Measurements from ENCODE around the gene PRPH2.
"Not testable (repeated sequence)": the region's sequence is repeated elsewhere in the genome, so short reads cannot be mapped to it uniquely, and the experiment has no call there.

PRPH2 gene

DNA sequence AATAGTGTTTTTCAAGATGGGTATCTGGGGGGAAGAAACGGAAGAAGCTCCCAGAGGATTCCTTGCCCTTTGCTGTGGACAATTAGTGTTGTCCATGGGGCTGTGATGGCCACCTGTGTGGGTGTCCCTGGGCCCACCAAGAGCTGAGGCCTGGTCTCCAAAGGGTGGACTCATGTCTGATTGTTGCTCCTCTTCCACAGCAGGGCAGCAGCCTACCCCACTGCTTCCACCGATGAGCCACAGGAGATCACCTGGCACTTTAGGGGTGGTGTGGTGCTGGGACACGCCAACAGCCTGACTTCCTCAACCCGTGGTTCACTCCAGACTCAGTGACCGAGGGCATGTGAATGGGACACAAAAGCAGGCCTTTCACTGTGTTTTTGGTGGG, 25.1 kb downstream of the PRPH2 start:
- no peak for DNase-seq

DNA sequence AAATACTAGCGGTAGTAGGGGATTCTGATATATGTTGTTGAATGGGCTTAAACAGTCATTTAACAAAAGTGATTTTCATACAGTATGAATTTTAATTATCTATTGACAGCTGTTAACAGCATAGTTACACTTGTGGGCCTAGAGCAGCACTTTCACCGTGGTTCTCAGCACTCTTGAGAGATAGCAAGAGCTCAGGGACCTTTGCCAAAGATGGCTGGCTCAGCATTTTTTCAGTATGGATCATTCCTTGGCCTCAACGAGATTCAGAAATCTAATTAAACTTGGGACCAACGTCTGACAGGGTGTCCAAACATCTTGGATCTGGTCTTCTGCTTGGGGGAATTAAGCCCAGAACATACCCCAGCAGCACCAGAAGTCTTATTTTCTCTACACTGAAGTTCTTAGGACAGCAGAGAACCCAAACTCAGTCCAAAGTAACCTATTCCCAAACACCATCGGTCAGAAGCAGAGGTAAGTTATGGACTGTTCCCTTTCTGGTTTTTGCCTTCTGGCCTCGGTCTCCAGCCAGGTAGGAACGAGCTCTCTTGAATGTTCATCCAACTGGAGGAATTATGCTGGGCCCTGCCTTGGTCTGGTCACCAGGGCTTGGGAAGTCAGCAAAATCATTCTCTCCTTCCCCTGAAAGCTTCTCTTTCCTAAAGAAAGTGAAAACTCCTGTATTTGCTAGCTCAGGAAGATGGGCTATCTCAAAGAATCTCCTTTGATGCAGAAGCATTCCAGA, 25.7 kb downstream of the PRPH2 start:
- DNase-seq, result no peak

DNA sequence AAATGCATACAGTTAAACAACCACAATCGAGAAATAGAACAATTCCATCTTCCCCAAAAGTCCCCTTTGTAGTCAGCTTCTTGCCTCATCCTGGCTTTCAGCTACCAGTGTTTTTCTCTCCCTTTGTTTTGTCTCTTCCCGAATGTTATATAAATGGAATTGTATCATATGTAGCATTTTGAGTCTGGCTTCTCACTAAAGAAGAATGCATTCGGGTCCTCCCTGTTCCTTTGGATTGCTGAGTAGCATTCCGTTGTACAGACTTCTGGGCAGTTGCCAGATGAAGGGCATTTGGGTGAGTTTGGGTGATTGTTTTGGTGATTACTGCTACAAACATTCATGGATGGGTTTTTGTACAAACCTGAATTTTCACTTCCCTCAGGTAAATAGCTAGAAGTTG, 27.8 kb downstream of the PRPH2 start:
- DNase-seq, result no peak

DNA sequence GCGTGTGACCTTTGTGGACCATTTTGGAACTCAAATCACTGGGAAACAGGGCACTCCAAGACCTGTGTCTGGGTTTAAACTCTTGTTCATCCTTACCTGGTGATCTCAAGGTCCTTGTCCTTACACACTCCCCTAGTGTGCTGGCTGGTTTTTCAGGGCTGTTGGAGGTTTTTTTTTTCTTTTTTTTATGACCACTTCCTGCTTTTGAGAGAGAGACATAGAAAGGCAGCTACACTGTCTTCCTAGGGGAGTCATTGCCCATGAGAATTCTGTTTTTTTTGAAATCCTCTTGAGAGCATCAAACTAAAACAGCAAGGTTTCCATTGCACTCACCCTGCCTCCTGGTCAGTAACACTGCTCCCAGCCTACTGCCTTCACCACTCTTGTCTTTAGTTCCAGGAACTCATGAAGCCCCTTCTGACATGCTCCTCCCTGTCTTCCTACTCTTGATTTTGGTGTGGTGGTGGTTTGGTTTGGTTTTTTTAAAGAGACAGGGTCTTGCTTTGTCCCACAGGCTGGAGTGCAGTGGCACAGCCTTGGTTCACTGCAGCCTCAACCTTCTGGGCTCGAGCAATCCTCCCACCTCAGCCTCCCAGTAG, 28.6 kb downstream of the PRPH2 start:
- no peak for DNase-seq

DNA sequence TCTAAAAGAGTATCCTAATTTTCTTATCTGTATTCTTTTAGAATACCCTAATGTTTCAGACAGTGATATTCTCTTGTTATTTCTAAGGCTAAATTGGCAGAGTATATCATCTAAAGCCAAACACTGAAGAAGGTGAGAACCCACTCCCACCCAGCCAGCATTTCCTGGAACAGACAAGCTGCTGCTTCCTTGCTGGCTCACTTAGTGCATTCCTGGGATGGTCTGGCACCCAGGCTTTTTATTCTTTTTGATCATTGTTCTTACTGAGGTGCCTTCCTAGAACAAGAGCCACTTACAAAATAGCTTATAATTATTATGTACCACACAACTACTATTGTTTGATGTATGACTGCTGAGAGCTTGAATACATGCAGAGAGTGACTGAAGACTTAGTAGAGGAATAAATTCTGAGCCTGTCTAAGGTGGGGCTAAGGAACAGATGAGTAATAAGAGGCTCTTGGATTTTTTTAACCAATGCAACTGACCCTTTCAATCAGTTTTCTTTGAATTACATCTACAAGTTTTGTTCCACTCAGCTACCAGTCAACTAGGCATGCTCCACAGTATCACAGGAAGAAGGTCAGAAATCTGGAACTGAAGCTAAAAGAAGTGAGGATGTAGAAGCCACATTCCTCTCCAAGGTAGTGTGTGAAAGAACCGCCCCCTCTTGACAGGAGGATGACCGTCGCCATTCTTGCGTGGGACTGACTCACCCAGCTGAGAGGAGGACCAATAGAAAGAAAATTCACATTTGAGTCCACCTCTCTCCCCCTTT, 30.1 kb downstream of the PRPH2 start:
- DNase-seq, result no peak

- no peak for DNase-seq
Measured at GRCh38 chr6:42690872-42691271, 31.5 kb downstream of the PRPH2 start.

GRCh38 chr6:42690151-42690702, 32.2 kb downstream of the PRPH2 start:
- DNase-seq, result no peak

DNA sequence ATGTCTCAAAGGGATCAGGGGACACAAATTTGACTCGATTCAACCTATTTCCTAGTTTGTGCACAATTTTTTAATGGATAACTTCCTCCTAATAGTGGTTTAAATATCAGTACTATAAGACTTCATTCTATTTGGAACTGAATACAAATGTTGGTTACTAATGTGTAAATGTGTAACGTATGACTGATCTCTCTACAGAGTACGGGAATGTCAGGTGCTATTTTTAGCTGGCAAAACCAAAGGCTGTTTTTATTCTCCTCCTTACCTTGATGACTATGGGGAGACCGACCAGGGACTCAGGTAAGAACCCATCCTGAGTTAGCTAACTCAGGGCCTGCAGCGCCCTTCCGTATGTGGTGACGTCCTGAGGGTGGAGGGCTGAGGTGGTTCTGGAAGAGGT, 33.0 kb downstream of the PRPH2 start:
- DNase-seq, result no peak

GRCh38 chr6:42688281-42688680, 34.1 kb downstream of the PRPH2 start:
- DNase-seq, result no peak

DNA sequence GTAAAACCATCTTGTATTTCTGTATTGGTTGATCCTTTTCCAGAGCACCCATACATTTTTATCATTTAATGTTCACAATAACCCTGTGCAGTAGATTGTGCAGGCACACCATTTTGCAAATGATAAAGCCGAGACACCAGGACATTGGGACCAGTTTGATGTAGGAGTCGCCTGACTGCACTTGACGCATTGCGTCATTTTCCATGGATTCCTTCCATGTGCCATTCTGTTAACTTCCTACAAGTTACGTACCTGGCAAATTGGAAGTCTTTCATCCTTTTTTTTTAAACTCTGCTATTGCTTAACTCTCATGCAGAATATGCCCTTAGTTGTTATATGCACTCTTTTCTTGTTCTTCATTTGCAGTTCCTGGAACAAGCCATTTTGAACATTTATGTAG, 43.0 kb downstream of the PRPH2 start:
- DNase-seq, result no peak

- no peak for DNase-seq
Measured at GRCh38 chr6:42674780-42675179, 47.6 kb downstream of the PRPH2 start.

GRCh38 chr6:42674368-42674767, 48.0 kb downstream of the PRPH2 start:
- not testable (repeated sequence) for DNase-seq

DNA sequence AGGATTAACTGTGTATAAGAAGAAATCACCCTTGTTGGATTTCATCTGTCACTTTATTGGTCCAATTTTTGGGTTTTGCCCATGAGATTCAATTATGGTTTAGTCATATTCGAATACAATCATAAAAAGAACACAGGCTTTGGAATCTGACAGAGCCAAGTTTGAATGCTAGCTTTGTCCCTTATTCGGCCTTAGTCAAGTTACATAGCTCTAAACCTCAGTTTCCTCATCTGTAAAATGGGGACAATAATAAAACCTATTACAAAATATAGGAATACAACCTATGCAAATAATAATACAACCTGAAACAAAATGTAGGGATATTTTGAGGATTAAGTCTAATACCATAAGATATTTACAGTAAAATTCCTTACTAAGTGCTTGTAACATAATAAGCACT, 57.7 kb downstream of the PRPH2 start:
- no peak for DNase-seq

DNA sequence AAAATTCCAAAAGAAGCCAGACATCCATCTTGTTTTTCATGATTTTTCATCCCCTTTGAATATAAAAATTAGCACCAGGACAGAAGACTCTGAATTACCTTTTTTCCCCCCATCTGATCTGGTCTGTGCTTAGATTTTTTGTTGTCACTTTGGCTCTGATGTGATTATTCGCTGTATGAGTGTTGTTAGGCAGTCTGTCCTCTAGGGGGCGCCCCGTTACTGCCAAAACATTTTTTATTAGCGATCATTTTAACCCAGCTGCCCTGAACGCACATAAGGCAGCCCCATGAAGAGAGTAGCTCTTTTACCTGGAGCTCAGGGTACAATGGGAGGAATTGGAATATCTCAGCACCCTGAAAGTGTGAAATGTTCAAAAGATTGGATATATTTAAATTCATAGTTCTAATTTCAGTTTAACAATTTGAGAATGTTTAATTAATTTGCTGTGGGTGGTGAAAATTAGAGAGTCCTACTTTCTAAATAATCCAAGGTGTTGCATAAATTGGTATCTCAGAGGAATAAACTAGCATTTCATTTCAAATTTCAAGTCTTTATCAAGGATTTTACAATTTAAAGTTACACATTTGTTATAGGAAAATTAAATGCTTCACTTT, 60.8 kb downstream of the PRPH2 start:
- peak; percentile 66 for DNase-seq

DNA sequence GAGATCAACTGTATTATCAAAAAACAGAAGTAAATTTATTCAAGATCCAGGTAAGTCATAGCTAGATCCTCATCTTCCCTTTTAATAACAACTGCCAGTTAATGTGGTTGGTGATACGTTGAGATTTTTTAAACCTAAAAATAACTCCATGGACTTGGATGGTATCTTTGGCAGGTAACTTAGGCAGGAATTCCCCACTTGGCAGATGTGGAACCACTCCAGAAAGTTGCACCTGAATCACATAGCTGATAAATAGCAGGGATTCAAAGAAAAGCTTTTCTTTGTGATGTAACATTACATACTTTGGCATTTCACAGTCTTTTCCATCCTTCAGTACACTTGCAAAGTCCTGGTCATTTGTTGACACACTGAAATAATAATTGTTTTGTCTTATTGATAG, 62.6 kb downstream of the PRPH2 start:
- DNase-seq, result no peak

DNA sequence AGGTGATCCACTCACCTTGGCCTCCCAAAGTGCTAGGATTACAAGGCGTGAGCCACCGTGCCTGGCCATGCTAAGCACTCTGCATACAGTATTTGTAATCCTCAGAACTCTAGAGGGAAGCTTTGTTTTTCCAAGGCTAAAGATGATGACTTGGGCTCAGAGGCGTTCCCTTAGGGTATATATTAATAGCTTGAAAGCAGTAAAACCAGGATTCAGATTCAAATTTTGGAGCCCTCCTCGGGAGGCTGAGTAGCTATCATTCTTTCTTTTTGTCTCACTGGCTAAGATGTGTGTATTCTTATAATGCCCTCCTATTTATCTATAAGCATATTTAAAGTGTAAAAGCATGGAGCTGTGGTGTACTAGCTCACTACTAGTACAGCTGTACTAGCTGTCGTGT, 68.5 kb downstream of the PRPH2 start:
- DNase-seq, result no peak

DNA sequence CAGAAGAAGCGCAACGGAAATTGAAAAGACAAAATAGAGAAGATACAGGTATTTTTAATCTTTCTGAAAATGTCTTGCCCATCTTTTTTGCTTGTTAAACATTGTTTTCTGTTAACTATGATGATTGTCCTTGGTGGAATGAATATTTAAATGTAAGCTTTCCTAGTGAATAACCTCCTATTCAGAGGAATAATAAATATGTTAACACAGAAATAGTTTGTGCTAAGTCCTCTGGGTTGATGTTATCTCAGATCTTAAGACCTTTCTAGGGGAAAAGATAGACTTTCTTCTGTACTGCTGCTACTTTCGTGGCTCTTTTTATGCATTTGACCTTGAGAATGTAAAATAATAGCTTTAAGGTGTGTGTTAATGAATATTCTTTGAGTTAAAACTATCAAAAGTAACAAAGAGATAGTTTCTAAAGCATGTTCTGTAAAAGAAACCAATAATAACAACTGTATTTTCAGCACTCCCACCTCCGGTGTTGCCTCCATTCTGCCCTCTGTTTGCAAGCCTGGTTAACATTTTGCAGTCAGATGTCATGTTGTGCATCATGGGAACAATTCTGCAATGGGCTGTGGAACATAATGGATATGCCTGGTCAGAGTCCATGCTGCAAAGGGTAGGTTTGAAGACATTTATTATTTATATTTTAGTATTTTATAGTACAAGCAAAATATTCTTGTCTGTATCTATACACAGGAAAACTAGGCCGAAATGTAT, 70.2 kb downstream of the PRPH2 start:
- DNase-seq, result no peak
